IgD-negative memory B cell (primary cell): Measurements from ENCODE around the gene CDKL1. TPM values are rescaled to one million over a fixed set of nuclear protein-coding genes. Genes with fewer than 3 reads are reported as not detected.

Source experiments
- H3K27ac Mint-ChIP-seq, 3 donors: one replicate each; pipeline ENCODE4 v1.8.0; 2020 to 2022; ENCODE audit warnings: mild to moderate bottlenecking in 3 of 3, mixed read lengths in 3 of 3, moderate library complexity in 1 of 3
- H3K27me3 Mint-ChIP-seq: one replicate; pipeline ENCODE4 v1.8.0; 2021; ENCODE audit warnings: mixed read lengths
- H3K36me3 Mint-ChIP-seq: one replicate; pipeline ENCODE4 v1.8.0; 2020; ENCODE audit warnings: mild to moderate bottlenecking, mixed read lengths
- H3K4me1 Mint-ChIP-seq, 3 donors: one replicate each; pipeline ENCODE4 v1.8.0; 2020 to 2022; ENCODE audit warnings: mixed read lengths in 3 of 3, mild to moderate bottlenecking in 1 of 3
- H3K4me3 Mint-ChIP-seq, 4 donors: one replicate each; pipeline ENCODE4 v1.8.0; 2020 to 2022; ENCODE audit warnings: mild to moderate bottlenecking in 4 of 4, mixed read lengths in 4 of 4, moderate library complexity in 3 of 4
- H3K9me3 Mint-ChIP-seq, 3 donors: one replicate each; pipeline ENCODE4 v1.8.0; 2020 to 2021; ENCODE audit warnings: mixed read lengths in 3 of 3, mild to moderate bottlenecking in 1 of 3
- polyA plus RNA-seq: library from polyadenylated mRNA; unstranded; fragments of 300-500 nt; fragmentation: Illumina TruSeq; gene quantifications from one replicate; pipeline ENCODE4 v1.2.3, GENCODE V29; 2021

The CDKL1 gene
- polyA plus RNA-seq, 1 donor from 2014 or later = 7.1 TPM

GRCh38 chr14:50398189-50398580 is 1.5 kb upstream of the CDKL1 start:
- Mint-ChIP-seq H3K36me3 (no peaks in the 10 kb centered on the region), H3K4me3 (peak overlapping the region in 2 of 4 donors; percentile 34 to 82)

GRCh38 chr14:50397390-50398188 is 908 bp upstream of the CDKL1 start:
- Mint-ChIP-seq H3K4me1 (peaks cover 15 to 25% (median 16%) of the 10 kb centered on the region in 3 donors), H3K4me3 (peak overlapping the region; percentile 82 to 93 (median 88)), H3K27ac (no peak overlapping the region), H3K9me3 (no peaks in the 10 kb centered on the region), H3K36me3 (no peaks in the 10 kb centered on the region), H3K27me3 (peaks cover 2% of the 10 kb centered on the region)

More at GRCh38 chr14:50398189-50398580, 1.5 kb upstream of the CDKL1 start:
- H3K9me3 Mint-ChIP-seq = no peaks in the 10 kb centered on the region
- no peak overlapping the region for H3K27ac Mint-ChIP-seq
- peaks cover 15 to 26% (median 15%) of the 10 kb centered on the region in 3 donors for H3K4me1 Mint-ChIP-seq
- H3K27me3 Mint-ChIP-seq = peaks cover 2% of the 10 kb centered on the region

DNA sequence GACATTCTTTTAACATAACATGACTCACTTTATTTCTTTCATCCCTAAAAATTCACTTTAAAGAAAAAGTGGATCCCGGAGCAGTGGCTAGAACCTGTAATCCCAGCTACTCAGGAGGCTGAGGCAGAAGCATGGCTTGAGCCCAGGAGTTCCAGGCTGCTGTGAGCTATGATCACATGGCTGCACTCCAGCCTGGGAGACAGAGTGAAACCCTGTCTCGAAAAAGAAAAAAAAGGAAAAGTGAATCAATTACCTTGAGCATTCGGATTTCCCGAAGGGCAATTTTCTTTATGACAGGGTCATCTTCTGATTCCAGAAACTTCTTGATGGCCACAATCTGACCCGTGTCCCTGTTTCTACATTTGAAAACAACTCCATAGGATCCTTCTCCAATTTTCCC is 1.2 kb downstream of the CDKL1 start:
- Mint-ChIP-seq H3K4me3 (peak overlapping the region in 3 of 4 donors; percentile 63 to 97 (median 95)), H3K27me3 (peaks cover 2% of the 10 kb centered on the region)

GRCh38 chr14:50394713-50395112 is 2.0 kb downstream of the CDKL1 start:
- Mint-ChIP-seq H3K4me1 (peaks cover 15 to 21% (median 16%) of the 10 kb centered on the region in 3 donors), H3K4me3 (peak overlapping the region in 1 of 4 donors; percentile 63), H3K27ac (no peak overlapping the region), H3K27me3 (peaks cover 2% of the 10 kb centered on the region), H3K9me3 (no peaks in the 10 kb centered on the region), H3K36me3 (no peaks in the 10 kb centered on the region)

More for the DNA sequence above, 1.2 kb downstream of the CDKL1 start:
- Mint-ChIP-seq H3K27ac (peak overlapping the region in 1 of 3 donors; percentile 97), H3K9me3 (no peaks in the 10 kb centered on the region), H3K36me3 (no peaks in the 10 kb centered on the region), H3K4me1 (peaks cover 15 to 25% (median 16%) of the 10 kb centered on the region in 3 donors)

GRCh38 chr14:50389668-50390441 is 6.8 kb downstream of the CDKL1 start:
- peak overlapping the region in 1 of 4 donors; percentile 33 for H3K4me3 Mint-ChIP-seq
- H3K27ac Mint-ChIP-seq = no peak overlapping the region

GRCh38 chr14:50388256-50388931 is 8.3 kb downstream of the CDKL1 start:
- Mint-ChIP-seq H3K4me3 (no peak overlapping the region), H3K27ac (no peak overlapping the region), H3K27me3 (no peaks in the 10 kb centered on the region), H3K4me1 (peaks cover 0 to 3% (median 0%) of the 10 kb centered on the region in 3 donors), H3K9me3 (no peaks in the 10 kb centered on the region), H3K36me3 (peaks cover 2% of the 10 kb centered on the region)

More at GRCh38 chr14:50389668-50390441, 6.8 kb downstream of the CDKL1 start:
- Mint-ChIP-seq H3K9me3 (no peaks in the 10 kb centered on the region), H3K4me1 (peaks cover 6 to 10% (median 10%) of the 10 kb centered on the region in 3 donors), H3K36me3 (no peaks in the 10 kb centered on the region), H3K27me3 (no peaks in the 10 kb centered on the region)

DNA sequence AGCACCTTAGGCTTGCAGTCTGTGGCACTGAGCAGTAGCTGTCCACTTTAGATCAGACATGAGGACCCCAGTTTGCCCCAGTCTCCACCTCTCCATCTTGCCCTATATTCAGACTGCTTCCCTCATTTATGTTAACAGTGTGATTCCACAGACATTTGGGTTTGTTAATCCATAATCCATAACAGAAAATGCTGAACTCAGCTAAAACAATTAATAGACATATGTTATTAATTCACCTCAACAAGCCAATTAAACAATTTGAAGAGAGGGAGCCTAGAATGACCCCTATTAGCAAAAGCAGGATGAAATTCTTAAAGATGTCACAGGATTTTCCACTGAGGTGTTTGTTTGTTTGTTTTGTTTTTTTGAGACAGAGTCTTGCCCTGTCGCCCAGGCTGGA is 9.1 kb downstream of the CDKL1 start:
- Mint-ChIP-seq H3K27me3 (no peaks in the 10 kb centered on the region), H3K36me3 (peaks cover 2% of the 10 kb centered on the region), H3K4me1 (peaks cover 0 to 2% (median 0%) of the 10 kb centered on the region in 3 donors), H3K27ac (no peak overlapping the region), H3K9me3 (no peaks in the 10 kb centered on the region), H3K4me3 (no peak overlapping the region)

DNA sequence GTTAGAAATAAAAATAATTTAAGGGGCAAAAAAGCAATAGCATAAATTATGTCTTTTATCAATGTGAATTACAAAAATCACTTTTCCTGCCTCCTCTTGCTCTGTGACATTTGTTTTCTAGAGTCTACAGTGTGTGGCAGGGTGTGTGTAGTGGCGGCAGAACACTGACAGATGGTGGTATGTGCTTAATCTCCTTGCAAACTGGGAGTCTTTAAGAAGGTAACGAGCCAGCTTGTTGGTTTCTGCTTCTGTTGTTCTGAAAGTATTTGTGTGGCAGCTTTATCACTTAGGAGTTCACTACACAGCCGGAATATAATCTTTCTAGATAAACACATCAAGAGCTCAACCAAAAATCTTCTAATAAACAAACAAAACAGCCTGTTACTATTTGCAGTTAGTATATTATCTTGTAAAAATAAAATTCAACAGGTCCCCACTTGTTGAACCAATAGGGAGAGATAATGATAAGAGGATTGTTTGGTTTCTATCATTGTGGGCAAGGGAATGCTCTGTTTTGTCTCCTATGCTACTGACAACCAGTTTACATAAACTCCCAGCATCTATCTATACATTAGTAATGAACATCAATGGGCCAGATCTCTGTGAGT is 13.0 kb downstream of the CDKL1 start:
- H3K9me3 Mint-ChIP-seq = no peaks in the 10 kb centered on the region
- H3K4me3 Mint-ChIP-seq = no peak overlapping the region
- H3K27me3 Mint-ChIP-seq = no peaks in the 10 kb centered on the region

GRCh38 chr14:50381823-50382287 is 14.8 kb downstream of the CDKL1 start:
- no peak overlapping the region for H3K27ac Mint-ChIP-seq
- no peaks in the 10 kb centered on the region for H3K9me3 Mint-ChIP-seq
- H3K36me3 Mint-ChIP-seq = peaks cover 2% of the 10 kb centered on the region
- no peaks in the 10 kb centered on the region for H3K27me3 Mint-ChIP-seq
- no peak overlapping the region for H3K4me3 Mint-ChIP-seq
- peaks cover 0 to 2% (median 0%) of the 10 kb centered on the region in 3 donors for H3K4me1 Mint-ChIP-seq

More for the DNA sequence above, 13.0 kb downstream of the CDKL1 start:
- Mint-ChIP-seq H3K4me1 (peaks cover 0 to 2% (median 0%) of the 10 kb centered on the region in 3 donors), H3K36me3 (peaks cover 2% of the 10 kb centered on the region), H3K27ac (no peak overlapping the region)

DNA sequence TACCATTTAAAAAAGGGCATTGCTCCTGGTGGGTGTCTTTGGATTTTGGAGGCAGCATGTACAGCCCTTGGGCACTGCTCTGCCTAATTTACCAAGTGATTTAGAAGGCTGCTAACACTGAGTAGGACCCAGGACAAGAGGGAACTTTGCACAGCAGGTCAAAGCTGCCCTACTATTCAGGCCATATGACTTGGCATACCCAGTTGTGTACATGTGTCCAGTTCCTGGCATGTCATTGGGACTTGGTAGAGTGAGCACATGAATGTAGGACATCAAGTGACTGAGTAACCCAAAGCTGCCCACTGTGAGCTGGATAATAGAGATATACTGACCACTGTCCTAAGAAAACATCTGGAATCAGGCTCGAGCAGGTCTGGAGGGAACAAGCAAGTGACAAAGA is 15.7 kb downstream of the CDKL1 start:
- no peak overlapping the region for H3K4me3 Mint-ChIP-seq
- H3K27me3 Mint-ChIP-seq = no peaks in the 10 kb centered on the region
- peaks cover 2% of the 10 kb centered on the region for H3K36me3 Mint-ChIP-seq
- peaks cover 0 to 2% (median 0%) of the 10 kb centered on the region in 3 donors for H3K4me1 Mint-ChIP-seq
- H3K9me3 Mint-ChIP-seq = no peaks in the 10 kb centered on the region
- H3K27ac Mint-ChIP-seq = peak overlapping the region in 1 of 3 donors; percentile 57

- Mint-ChIP-seq H3K27ac (no peak overlapping the region), H3K4me3 (no peak overlapping the region), H3K27me3 (no peaks in the 10 kb centered on the region), H3K9me3 (no peaks in the 10 kb centered on the region), H3K36me3 (peaks cover 2% of the 10 kb centered on the region), H3K4me1 (no peaks in the 10 kb centered on the region)
These were observed 16.2 kb downstream of the CDKL1 start for GRCh38 chr14:50380455-50380854.

- H3K4me3 Mint-ChIP-seq = no peak overlapping the region
- no peaks in the 10 kb centered on the region for H3K9me3 Mint-ChIP-seq
- peaks cover under 1% of the 10 kb centered on the region for H3K36me3 Mint-ChIP-seq
- no peaks in the 10 kb centered on the region for H3K27me3 Mint-ChIP-seq
- no peak overlapping the region for H3K27ac Mint-ChIP-seq
- no peaks in the 10 kb centered on the region for H3K4me1 Mint-ChIP-seq
These were observed 17.1 kb downstream of the CDKL1 start for GRCh38 chr14:50379563-50379962.

DNA sequence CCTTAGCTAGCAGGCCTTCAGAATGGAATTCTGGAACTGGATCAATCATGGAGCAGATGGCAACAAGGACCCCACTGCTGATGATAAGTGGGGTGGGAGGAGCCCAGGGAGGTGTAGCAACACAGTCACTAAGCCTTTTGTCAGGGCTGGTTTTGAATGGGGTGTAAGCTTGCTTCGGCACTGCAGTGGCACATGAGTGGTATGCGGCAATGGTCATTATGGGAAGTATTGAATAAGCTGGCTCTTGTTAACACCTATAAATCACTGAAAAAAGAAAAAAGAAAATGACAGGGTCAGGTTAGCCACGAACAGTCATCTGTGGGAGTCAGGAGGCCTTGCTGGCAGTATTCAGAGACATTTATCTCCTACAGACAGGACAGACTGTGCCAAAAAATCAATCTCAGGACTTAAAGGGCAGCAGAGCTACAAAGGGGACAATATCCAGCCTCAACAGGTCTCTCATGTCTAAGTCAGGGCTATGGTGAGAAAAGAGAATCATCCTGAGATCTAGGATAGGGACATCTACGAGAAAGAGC is 19.1 kb downstream of the CDKL1 start:
- Mint-ChIP-seq H3K4me1 (no peaks in the 10 kb centered on the region), H3K27me3 (no peaks in the 10 kb centered on the region), H3K9me3 (no peaks in the 10 kb centered on the region), H3K4me3 (no peak overlapping the region), H3K36me3 (peaks cover 4% of the 10 kb centered on the region), H3K27ac (no peak overlapping the region)

GRCh38 chr14:50375760-50376159 is 20.9 kb downstream of the CDKL1 start:
- Mint-ChIP-seq H3K36me3 (peaks cover 4% of the 10 kb centered on the region), H3K4me3 (no peak overlapping the region), H3K4me1 (no peaks in the 10 kb centered on the region), H3K27me3 (no peaks in the 10 kb centered on the region), H3K9me3 (peaks cover 0 to under 1% (median 0%) of the 10 kb centered on the region in 3 donors), H3K27ac (no peak overlapping the region)
